Retina (tissue), 1 donor: ENCODE measurements around the gene CHST1.

Experiments
- DNase-seq: peaks from one replicate; pipeline ENCODE4 v3.0.0-alpha.2; 2016

Gene CHST1

GRCh38 chr11:45659818-45660160 lies 5.6 kb downstream of the CHST1 start:
- DNase-seq = no peak

GRCh38 chr11:45659031-45659817 lies 6.2 kb downstream of the CHST1 start:
- DNase-seq = peak; percentile 29

- no peak for DNase-seq
Measured at GRCh38 chr11:45658292-45658991, 7.0 kb downstream of the CHST1 start.

- DNase-seq = no peak
Measured at GRCh38 chr11:45657496-45658260, 7.7 kb downstream of the CHST1 start.

GRCh38 chr11:45655831-45656230 lies 9.6 kb downstream of the CHST1 start:
- no peak for DNase-seq

GRCh38 chr11:45655347-45655756 lies 10.1 kb downstream of the CHST1 start:
- DNase-seq = peak; percentile 91

- DNase-seq = no peak
Measured at GRCh38 chr11:45655012-45655283, 10.5 kb downstream of the CHST1 start.

- peak; percentile 12 for DNase-seq
Measured at GRCh38 chr11:45654231-45655011, 11.0 kb downstream of the CHST1 start.

GRCh38 chr11:45653277-45653676 lies 12.1 kb downstream of the CHST1 start:
- no peak for DNase-seq

GRCh38 chr11:45652781-45653180 lies 12.6 kb downstream of the CHST1 start:
- DNase-seq = no peak

GRCh38 chr11:45651841-45652749 lies 13.3 kb downstream of the CHST1 start:
- no peak for DNase-seq

GRCh38 chr11:45651156-45651555 lies 14.3 kb downstream of the CHST1 start:
- no peak for DNase-seq

GRCh38 chr11:45650166-45651095 lies 15.0 kb downstream of the CHST1 start:
- peak; percentile 11 for DNase-seq

- DNase-seq = peak; percentile 2
Measured at GRCh38 chr11:45649544-45650165, 15.8 kb downstream of the CHST1 start.

GRCh38 chr11:45648931-45649330 lies 16.5 kb downstream of the CHST1 start:
- no peak for DNase-seq

- DNase-seq = no peak
Measured at GRCh38 chr11:45647786-45648185, 17.6 kb downstream of the CHST1 start.

- no peak for DNase-seq
Measured at GRCh38 chr11:45647329-45647728, 18.1 kb downstream of the CHST1 start.

- DNase-seq = peak; percentile 7
Measured at GRCh38 chr11:45646275-45646927, 19.0 kb downstream of the CHST1 start.

GRCh38 chr11:45644981-45645889 lies 20.2 kb downstream of the CHST1 start:
- no peak for DNase-seq
